Measurements from ENCODE around the gene ABCA1. TPM values are rescaled to one million over a fixed set of nuclear protein-coding genes. Genes with fewer than 3 reads are reported as not detected.
"Not testable (repeated sequence)": the region's sequence is repeated elsewhere in the genome, so short reads cannot be mapped to it uniquely, and the experiment has no call there.

ABCA1 gene
- polyA plus RNA-seq, 3 donors from 2014 or later = 0.09 to 0.10 TPM; not detected in 1

- H3K9me3 Mint-ChIP-seq = no peaks in the 10 kb centered on the region
- no peaks in the 10 kb centered on the region for H3K27me3 Mint-ChIP-seq (ENCODE audit: low read depth in 3 of 3)
- no peak overlapping the region for H3K27ac Mint-ChIP-seq
- H3K4me1 Mint-ChIP-seq = no peaks in the 10 kb centered on the region
- H3K4me3 Mint-ChIP-seq = no peak overlapping the region
- no peak for DNase-seq
- peaks cover 0 to 6% (median 0%) of the 10 kb centered on the region in 3 donors for H3K36me3 Mint-ChIP-seq
Observed at GRCh38 chr9:104772714-104773510, 155.0 kb downstream of the ABCA1 start.

DNA sequence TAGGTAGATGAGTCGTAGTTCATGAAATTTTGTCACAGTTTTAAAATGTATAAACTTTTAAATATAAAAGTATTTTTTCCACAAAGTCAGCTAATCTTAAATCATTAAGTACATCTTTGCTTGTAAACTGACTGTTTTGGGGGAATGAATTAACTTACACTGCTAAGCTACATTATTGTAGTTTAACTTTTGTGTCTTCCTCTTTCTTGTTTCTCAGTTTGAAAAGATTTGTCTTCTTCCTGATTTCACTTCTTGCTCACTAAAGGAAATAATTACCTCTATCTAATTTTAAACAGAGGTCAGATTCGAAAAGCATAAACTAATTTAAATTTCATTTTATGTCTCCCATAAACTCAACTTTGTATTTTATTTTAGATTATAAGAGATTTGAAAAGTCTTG, 158.3 kb downstream of the ABCA1 start:
- no peak for DNase-seq
- Mint-ChIP-seq H3K27ac (no peak overlapping the region), H3K9me3 (no peaks in the 10 kb centered on the region), H3K36me3 (peaks cover 0 to 6% (median 0%) of the 10 kb centered on the region in 3 donors), H3K4me1 (peaks cover 0 to 5% of the 10 kb centered on the region in 2 donors), H3K27me3 (ENCODE audit: low read depth in 3 of 3) (peaks cover 0 to 4% (median 1%) of the 10 kb centered on the region in 3 donors), H3K4me3 (no peak overlapping the region)

GRCh38 chr9:104769029-104769428, 158.9 kb downstream of the ABCA1 start:
- H3K27me3 Mint-ChIP-seq (ENCODE audit: low read depth in 3 of 3); DNase-seq; H3K4me3 Mint-ChIP-seq; H3K36me3 Mint-ChIP-seq; H3K27ac Mint-ChIP-seq; H3K9me3 Mint-ChIP-seq; H3K4me1 Mint-ChIP-seq: not testable (repeated sequence)

DNA sequence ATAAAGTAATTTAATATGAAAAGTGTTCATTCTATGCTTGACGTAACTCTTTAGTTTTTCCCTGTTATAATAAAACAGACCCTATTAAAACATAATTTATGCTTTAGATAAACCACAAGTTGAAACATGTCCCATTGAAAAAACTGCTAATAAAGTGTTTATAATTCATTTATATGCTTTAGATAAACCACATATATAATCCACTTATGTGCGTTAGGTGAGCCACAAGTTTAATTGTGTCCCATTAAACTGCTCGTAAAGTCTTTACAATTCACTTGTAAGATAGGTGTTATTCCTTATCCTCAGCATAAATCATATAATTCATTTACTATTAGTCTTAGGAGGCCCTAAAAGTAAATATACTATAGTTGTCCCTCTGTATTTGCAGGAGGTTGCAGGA, 160.4 kb downstream of the ABCA1 start:
- no peak for DNase-seq
- Mint-ChIP-seq H3K9me3 (no peaks in the 10 kb centered on the region), H3K4me1 (peaks cover 6 to 14% of the 10 kb centered on the region in 2 donors), H3K4me3 (no peak overlapping the region), H3K27ac (no peak overlapping the region), H3K27me3 (ENCODE audit: low read depth in 3 of 3) (peaks cover 0 to 4% (median 1%) of the 10 kb centered on the region in 3 donors), H3K36me3 (peaks cover 0 to 6% (median 0%) of the 10 kb centered on the region in 3 donors)

GRCh38 chr9:104766025-104766424, 161.9 kb downstream of the ABCA1 start:
- no peak overlapping the region for H3K27ac Mint-ChIP-seq
- H3K4me3 Mint-ChIP-seq = no peak overlapping the region
- no peak for DNase-seq
- H3K27me3 Mint-ChIP-seq (ENCODE audit: low read depth in 3 of 3) = peaks cover 0 to 4% (median 1%) of the 10 kb centered on the region in 3 donors
- H3K36me3 Mint-ChIP-seq = no peaks in the 10 kb centered on the region
- peaks cover 6 to 14% of the 10 kb centered on the region in 2 donors for H3K4me1 Mint-ChIP-seq
- no peaks in the 10 kb centered on the region for H3K9me3 Mint-ChIP-seq

- peaks cover 6 to 14% of the 10 kb centered on the region in 2 donors for H3K4me1 Mint-ChIP-seq
- H3K27ac Mint-ChIP-seq = peak overlapping the region in 1 of 6 donors; percentile 33
- H3K4me3 Mint-ChIP-seq = peak overlapping the region; percentile 89 to 97 (median 96)
- H3K36me3 Mint-ChIP-seq = no peaks in the 10 kb centered on the region
- peaks cover 0 to 4% (median 1%) of the 10 kb centered on the region in 3 donors for H3K27me3 Mint-ChIP-seq (ENCODE audit: low read depth in 3 of 3)
- no peak for DNase-seq
- no peaks in the 10 kb centered on the region for H3K9me3 Mint-ChIP-seq
Observed at GRCh38 chr9:104765138-104765537, 162.8 kb downstream of the ABCA1 start.

DNA sequence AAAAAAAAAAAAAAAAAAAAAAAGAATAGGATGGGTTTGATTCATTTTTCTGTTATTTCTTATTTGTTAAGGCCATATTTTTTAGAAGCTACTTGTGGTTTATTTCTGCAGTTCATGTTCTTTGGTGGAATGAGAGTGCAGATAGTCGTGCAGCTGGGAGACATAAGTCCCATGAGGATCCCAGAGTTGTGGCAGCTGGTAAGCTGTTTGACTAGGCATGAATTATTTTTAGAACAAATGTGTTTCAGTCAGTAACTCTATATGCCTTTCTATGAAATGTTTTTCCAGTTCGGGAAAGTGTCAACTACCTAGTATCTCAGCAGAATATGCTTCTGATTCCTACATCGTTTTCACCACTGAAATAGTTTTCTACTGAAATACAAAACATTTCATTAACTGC, 169.0 kb downstream of the ABCA1 start:
- no peak for DNase-seq
- no peak overlapping the region for H3K4me3 Mint-ChIP-seq

DNA sequence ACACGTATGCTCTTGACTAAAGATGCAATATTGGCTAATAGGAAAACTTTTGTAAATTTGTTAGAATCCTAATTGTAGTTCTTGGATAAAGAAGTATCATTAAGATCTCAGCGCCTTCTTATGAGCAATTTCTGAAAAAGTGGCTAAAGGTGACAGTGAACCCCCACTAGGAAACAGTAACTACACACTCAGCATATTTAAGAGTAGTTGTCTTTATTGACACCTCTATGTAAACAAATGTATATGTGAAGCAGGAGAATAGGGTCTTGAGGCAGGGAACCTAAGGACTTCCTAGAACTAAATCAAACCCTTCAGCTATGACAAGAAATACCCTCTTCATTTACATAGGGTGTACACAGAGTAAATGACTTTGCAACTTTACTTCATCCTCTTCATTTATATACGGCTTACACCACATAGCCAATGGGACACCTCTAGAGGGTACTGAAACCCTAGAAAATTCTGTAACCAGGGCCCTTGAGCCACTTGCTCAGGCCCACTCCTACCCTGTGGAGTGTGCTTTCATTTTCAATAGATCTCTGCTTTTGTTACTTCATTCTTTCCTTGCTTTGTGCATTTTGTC, 177.7 kb downstream of the ABCA1 start:
- no peak for DNase-seq
- peaks cover 15 to 29% of the 10 kb centered on the region in 2 donors for H3K4me1 Mint-ChIP-seq
- peak overlapping the region in 1 of 6 donors; percentile 50 for H3K27ac Mint-ChIP-seq
- peaks cover 0 to 7% (median 7%) of the 10 kb centered on the region in 3 donors for H3K27me3 Mint-ChIP-seq (ENCODE audit: low read depth in 3 of 3)
- H3K9me3 Mint-ChIP-seq = no peaks in the 10 kb centered on the region
- H3K36me3 Mint-ChIP-seq = peaks cover 9 to 31% (median 16%) of the 10 kb centered on the region in 3 donors
- H3K4me3 Mint-ChIP-seq = no peak overlapping the region

More for the DNA sequence above, 169.0 kb downstream of the ABCA1 start:
- Mint-ChIP-seq H3K4me1 (peaks cover 6 to 9% of the 10 kb centered on the region in 2 donors), H3K9me3 (no peaks in the 10 kb centered on the region), H3K27me3 (ENCODE audit: low read depth in 3 of 3) (no peaks in the 10 kb centered on the region), H3K27ac (no peak overlapping the region), H3K36me3 (peaks cover 4% of the 10 kb centered on the region in 3 donors)

- peak overlapping the region; percentile 86 to 95 (median 91) for H3K4me3 Mint-ChIP-seq
- no peaks in the 10 kb centered on the region for H3K9me3 Mint-ChIP-seq
- H3K27me3 Mint-ChIP-seq (ENCODE audit: low read depth in 3 of 3) = peaks cover 0 to 7% (median 7%) of the 10 kb centered on the region in 3 donors
- H3K4me1 Mint-ChIP-seq = peaks cover 15 to 29% of the 10 kb centered on the region in 2 donors
- H3K36me3 Mint-ChIP-seq = peaks cover 5 to 23% (median 8%) of the 10 kb centered on the region in 3 donors
- DNase-seq = no peak
- H3K27ac Mint-ChIP-seq = peak overlapping the region; percentile 87 to 98 (median 94)
Observed at GRCh38 chr9:104748359-104749031, 179.5 kb downstream of the ABCA1 start.

DNA sequence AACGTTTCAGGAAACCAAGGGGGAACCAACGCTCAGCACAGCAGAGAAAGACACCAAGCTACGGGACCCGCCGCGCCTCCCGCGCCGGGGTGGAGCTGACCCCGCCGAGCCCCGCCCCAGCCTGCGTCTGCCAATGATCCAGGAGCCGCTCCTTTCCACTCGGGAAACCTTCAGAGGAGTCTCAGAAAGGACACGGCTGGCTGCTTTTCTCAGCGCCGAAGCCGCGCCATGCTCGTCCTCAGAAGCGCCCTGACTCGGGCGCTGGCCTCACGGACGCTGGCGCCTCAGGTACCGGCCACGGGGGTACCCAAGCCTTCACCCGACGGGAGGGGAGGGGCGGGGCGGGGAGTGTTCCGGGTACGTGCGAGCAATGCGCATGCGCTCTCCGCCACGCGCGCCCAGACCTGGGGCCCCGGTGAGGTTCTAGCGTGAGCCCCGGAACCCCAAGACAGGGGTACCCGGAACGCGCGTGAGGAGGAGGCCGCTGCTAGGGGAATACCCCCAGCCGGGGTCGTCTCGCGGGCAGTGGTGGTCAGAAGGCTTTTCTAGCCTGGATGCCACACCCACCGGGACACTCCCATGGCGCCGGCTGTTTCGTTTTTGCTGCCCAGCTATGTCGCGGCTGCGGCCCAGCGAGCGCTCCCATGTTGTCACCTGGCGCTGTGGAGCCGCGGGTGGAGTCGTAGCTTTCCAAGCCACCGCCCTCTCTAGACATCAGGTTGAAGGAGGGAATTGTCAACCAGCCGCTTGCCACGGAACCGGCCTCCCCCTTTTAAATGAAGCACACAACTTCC, 180.2 kb downstream of the ABCA1 start, which contains the start of gene NIPSNAP3A:
NIPSNAP3A (plus strand) TSS at position 119 of the 794 bp plus-strand sequence; CDS start at position 229, 110 bp downstream.
- Mint-ChIP-seq H3K4me1 (peaks cover 17 to 29% of the 10 kb centered on the region in 2 donors), H3K27me3 (ENCODE audit: low read depth in 3 of 3) (peaks cover 0 to 7% (median 7%) of the 10 kb centered on the region in 3 donors), H3K36me3 (peaks cover under 1 to 18% (median 8%) of the 10 kb centered on the region in 3 donors), H3K27ac (peak within 1 kb of the TSS; percentile 87 to 98 (median 94)), H3K9me3 (no peaks in the 10 kb centered on the region), H3K4me3 (peak within 1 kb of the TSS; percentile 86 to 95 (median 91))
- DNase-seq = peak; percentile 87 to 89 (median 89)

- Mint-ChIP-seq H3K27me3 (ENCODE audit: low read depth in 3 of 3) (peaks cover 0 to 7% (median 7%) of the 10 kb centered on the region in 3 donors), H3K9me3 (no peaks in the 10 kb centered on the region), H3K4me1 (peaks cover 17 to 29% of the 10 kb centered on the region in 2 donors), H3K27ac (peak overlapping the region; percentile 87 to 98 (median 94)), H3K4me3 (peak overlapping the region; percentile 86 to 95 (median 91)), H3K36me3 (peaks cover 0 to 15% (median 4%) of the 10 kb centered on the region in 3 donors)
- no peak for DNase-seq
Observed at GRCh38 chr9:104747245-104747564, 180.8 kb downstream of the ABCA1 start.

- no peaks in the 10 kb centered on the region for H3K9me3 Mint-ChIP-seq
- peaks cover 0 to 7% (median 7%) of the 10 kb centered on the region in 3 donors for H3K27me3 Mint-ChIP-seq (ENCODE audit: low read depth in 3 of 3)
- peak in 1 of 3 donors; percentile 4 for DNase-seq
- H3K4me3 Mint-ChIP-seq = peak overlapping the region; percentile 86 to 95 (median 91)
- H3K27ac Mint-ChIP-seq = peak overlapping the region; percentile 87 to 98 (median 94)
- H3K36me3 Mint-ChIP-seq = peaks cover 0 to 11% (median 0%) of the 10 kb centered on the region in 3 donors
- peaks cover 17 to 29% of the 10 kb centered on the region in 2 donors for H3K4me1 Mint-ChIP-seq
Observed at GRCh38 chr9:104746798-104747197, 181.2 kb downstream of the ABCA1 start.

GRCh38 chr9:104746285-104746684, 181.7 kb downstream of the ABCA1 start:
- peak overlapping the region in 2 of 6 donors; percentile 73 to 96 for H3K27ac Mint-ChIP-seq
- no peaks in the 10 kb centered on the region for H3K9me3 Mint-ChIP-seq
- H3K4me3 Mint-ChIP-seq = peak overlapping the region in 1 of 5 donors; percentile 25

More at GRCh38 chr9:104746285-104746684, 181.7 kb downstream of the ABCA1 start:
- Mint-ChIP-seq H3K36me3 (peaks cover 0 to 7% (median 0%) of the 10 kb centered on the region in 3 donors), H3K4me1 (peaks cover 17 to 29% of the 10 kb centered on the region in 2 donors), H3K27me3 (ENCODE audit: low read depth in 3 of 3) (peaks cover 0 to 7% (median 7%) of the 10 kb centered on the region in 3 donors)
- DNase-seq = no peak

Measured in immature natural killer cell (primary cell).